ENCODE measurements around the gene CRISP1. TPM values are rescaled to one million over a fixed set of nuclear protein-coding genes. Genes with fewer than 3 reads are reported as not detected.

CRISP1 gene
- total RNA-seq, 1 experiment from 2014 or later, result not detected

DNA sequence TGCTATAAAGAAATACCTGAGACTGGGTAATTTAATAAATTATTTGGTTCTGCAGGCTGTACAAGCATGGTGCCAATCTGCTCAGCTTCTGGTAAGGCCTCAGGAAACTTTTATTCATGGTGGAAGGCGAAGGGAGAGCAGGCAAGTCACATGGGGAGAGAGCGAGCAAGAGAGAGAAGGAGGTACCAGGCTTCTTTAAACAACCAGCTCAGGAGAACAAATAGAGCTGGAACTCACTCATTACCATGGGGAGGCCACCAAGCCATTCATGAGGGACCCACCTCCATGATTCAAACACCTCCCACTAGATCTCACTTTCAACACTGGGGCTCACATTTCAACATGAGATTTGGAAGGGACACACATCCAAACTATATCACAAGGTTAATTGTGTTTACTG lies 44.9 kb upstream of the CRISP1 start:
- Histone ChIP-seq H2BK5ac (ENCODE audit: insufficient read length, low read length) (no peak overlapping the region), H3K4me2 (ENCODE audit: insufficient read depth, insufficient read length, low read length) (no peak overlapping the region), H2BK120ac (ENCODE audit: low read depth, low read length, poor library complexity, severe bottlenecking) (no peak overlapping the region), H3K27ac (ENCODE audit: insufficient read length, low read depth, low read length) (no peak overlapping the region), H2BK12ac (ENCODE audit: insufficient read length, low read depth, low read length) (no peak overlapping the region), H3K9ac (ENCODE audit: extremely low read depth, insufficient read length, low read length) (no peak overlapping the region), H3K4me1 (ENCODE audit: insufficient read depth, low read length) (peaks cover 3% of the 10 kb centered on the region), H3K79me2 (ENCODE audit: insufficient read depth, low read length) (no peaks in the 10 kb centered on the region), H3K27me3 (ENCODE audit: insufficient read depth, low read length) (no peaks in the 10 kb centered on the region), H4K5ac (ENCODE audit: insufficient read length, low read depth, low read length) (no peak overlapping the region), H3T11ph (ENCODE audit: low read length) (no peak overlapping the region), H3K23me2 (ENCODE audit: insufficient read length, low read depth, low read length, poor library complexity, severe bottlenecking) (no peaks in the 10 kb centered on the region), H4K8ac (replicated peaks; ENCODE audit: insufficient read length, low read depth, low read length) (no peak overlapping the region), H3K56ac (ENCODE audit: insufficient read length, low read depth, low read length) (no peak overlapping the region), H4K91ac (ENCODE audit: insufficient read length, low read depth, low read length) (no peak overlapping the region), H3K4ac (ENCODE audit: low read depth, low read length) (no peak overlapping the region), H3K14ac (ENCODE audit: insufficient read depth, low read length) (no peak overlapping the region), H4K20me1 (ENCODE audit: control insufficient read depth, insufficient read depth, insufficient read length) (no peaks in the 10 kb centered on the region), H2BK15ac (ENCODE audit: low read depth, low read length) (no peak overlapping the region), H3K23ac (ENCODE audit: insufficient read length, low read depth, low read length) (no peak overlapping the region), H3K18ac (ENCODE audit: insufficient read length, low read depth, low read length) (no peak overlapping the region), H2AFZ (ENCODE audit: low read length) (no peak overlapping the region), H3K9me3 (ENCODE audit: control insufficient read depth, low read depth, low read length) (no peaks in the 10 kb centered on the region), H2BK20ac (ENCODE audit: low read depth, low read length, poor library complexity, severe bottlenecking) (no peak overlapping the region), H3K79me1 (ENCODE audit: insufficient read depth, low read depth, low read length, poor library complexity, severe bottlenecking) (no peaks in the 10 kb centered on the region), H2AK5ac (ENCODE audit: insufficient read length, low read length) (no peak overlapping the region)
- TF ChIP-seq, protein P1, sequence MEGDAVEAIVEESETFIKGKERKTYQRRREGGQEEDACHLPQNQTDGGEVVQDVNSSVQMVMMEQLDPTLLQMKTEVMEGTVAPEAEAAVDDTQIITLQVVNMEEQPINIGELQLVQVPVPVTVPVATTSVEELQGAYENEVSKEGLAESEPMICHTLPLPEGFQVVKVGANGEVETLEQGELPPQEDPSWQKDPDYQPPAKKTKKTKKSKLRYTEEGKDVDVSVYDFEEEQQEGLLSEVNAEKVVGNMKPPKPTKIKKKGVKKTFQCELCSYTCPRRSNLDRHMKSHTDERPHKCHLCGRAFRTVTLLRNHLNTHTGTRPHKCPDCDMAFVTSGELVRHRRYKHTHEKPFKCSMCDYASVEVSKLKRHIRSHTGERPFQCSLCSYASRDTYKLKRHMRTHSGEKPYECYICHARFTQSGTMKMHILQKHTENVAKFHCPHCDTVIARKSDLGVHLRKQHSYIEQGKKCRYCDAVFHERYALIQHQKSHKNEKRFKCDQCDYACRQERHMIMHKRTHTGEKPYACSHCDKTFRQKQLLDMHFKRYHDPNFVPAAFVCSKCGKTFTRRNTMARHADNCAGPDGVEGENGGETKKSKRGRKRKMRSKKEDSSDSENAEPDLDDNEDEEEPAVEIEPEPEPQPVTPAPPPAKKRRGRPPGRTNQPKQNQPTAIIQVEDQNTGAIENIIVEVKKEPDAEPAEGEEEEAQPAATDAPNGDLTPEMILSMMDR (conservative IDR thresholded peaks at IDR 0.05), result no peak
- no CpG with 5 or more reads among the region's 2 CpGs for WGBS (ENCODE audit: extremely low coverage, insufficient read length, low lambda C conversion rate)
- Mint-ChIP-seq H3K27me3 (ENCODE audit: low read depth) (no peaks in the 10 kb centered on the region), H3K36me3 (ENCODE audit: insufficient read depth in 1 of 3, low read depth in 3 of 3) (no peaks in the 10 kb centered on the region), H3K9me3 (no peaks in the 10 kb centered on the region), H3K4me1 (peaks cover 68 to 70% of the 10 kb centered on the region in 2 experiments), H3K4me3 (peak overlapping the region; percentile 6 to 8; a peak in 1 of 5 replicates), H3K27ac (peak overlapping the region in 2 of 3 experiments; percentile 91; a peak in 4 of 7 replicates)
- DNase-seq, result peak; percentile 63
